GM18526 (cell line): ENCODE results near the gene CD27.

Experiments
- POLR2A ChIP-seq: IDR thresholded peaks from 3 replicates; pipeline ENCODE4 v1.6.1; 2011; ENCODE audit not compliant: insufficient read length; ENCODE audit errors: extremely low read depth

CD27 gene

GRCh38 chr12:6465467-6466183 is 20.9 kb downstream of the CD27 start:
- TF ChIP-seq POLR2A: no peak

- no peak for TF ChIP-seq POLR2A
These were observed 21.4 kb downstream of the CD27 start for GRCh38 chr12:6466184-6466573.

- TF ChIP-seq POLR2A: no peak
These were observed 23.5 kb downstream of the CD27 start for GRCh38 chr12:6468283-6468575.

GRCh38 chr12:6469092-6469491 is 24.3 kb downstream of the CD27 start:
- TF ChIP-seq POLR2A: no peak

GRCh38 chr12:6469609-6470374 is 25.0 kb downstream of the CD27 start:
- TF ChIP-seq POLR2A: no peak

GRCh38 chr12:6470375-6471163 is 25.8 kb downstream of the CD27 start, which contains the start of gene VAMP1:
Gene VAMP1, minus strand, starts transcription at chr12:6470677. Its CDS starts 146 bp downstream, at chr12:6470531.
- TF ChIP-seq POLR2A: peak; percentile 100

GRCh38 chr12:6471989-6472360 is 27.2 kb downstream of the CD27 start:
- TF ChIP-seq POLR2A: no peak

- no peak for TF ChIP-seq POLR2A
These were observed 27.7 kb downstream of the CD27 start for GRCh38 chr12:6472491-6472890.

GRCh38 chr12:6476489-6476888 is 31.7 kb downstream of the CD27 start:
- no peak for TF ChIP-seq POLR2A

- TF ChIP-seq POLR2A: no peak
These were observed 33.7 kb downstream of the CD27 start for GRCh38 chr12:6478416-6478815.

- no peak for TF ChIP-seq POLR2A
These were observed 43.5 kb downstream of the CD27 start for GRCh38 chr12:6488240-6488639.

- no peak for TF ChIP-seq POLR2A
These were observed 44.7 kb downstream of the CD27 start for GRCh38 chr12:6489449-6489848.

GRCh38 chr12:6492838-6493496 is 48.2 kb downstream of the CD27 start, which contains the start of gene MRPL51:
Gene MRPL51, minus strand, starts transcription at chr12:6493262. Its CDS starts 126 bp downstream, at chr12:6493136.
- TF ChIP-seq POLR2A: peak; percentile 93

GRCh38 chr12:6493497-6494257 is 48.9 kb downstream of the CD27 start, which contains the start of gene NCAPD2:
Gene NCAPD2, plus strand, starts transcription at chr12:6494102. Its CDS starts 997 bp downstream, at chr12:6495099.
- peak; percentile 53 for TF ChIP-seq POLR2A
